Fibroblast of lung (primary cell): Measurements from ENCODE around the gene L3MBTL4. TPM values are rescaled to one million over a fixed set of nuclear protein-coding genes. Genes with fewer than 3 reads are reported as not detected.
"Not testable (repeated sequence)": the region's sequence is repeated elsewhere in the genome, so short reads cannot be mapped to it uniquely, and the experiment has no call there.

Source experiments
- DNase-seq, 2 donors: peaks; one replicate each; pipeline versions ENCODE4 v3.0.0 to v3.0.0-alpha.2; 2010; ENCODE audit warnings: low read depth in 2 of 2
- H2AFZ ChIP-seq: 2 replicates; pipeline ENCODE4 v1.5.1; 2012; ENCODE audit warnings: low read length, control low read depth, inconsistent platforms
- H3K27ac ChIP-seq: 2 replicates; pipeline ENCODE4 v1.5.1; 2011; ENCODE audit warnings: low read length, control low read depth; ENCODE audit not compliant: insufficient read depth
- H3K27me3 ChIP-seq: 2 replicates; pipeline ENCODE4 v1.5.1; 2011; ENCODE audit warnings: mild to moderate bottlenecking, low read length; ENCODE audit not compliant: control insufficient read depth, insufficient read depth
- H3K36me3 ChIP-seq: 2 replicates; pipeline ENCODE4 v1.5.1; 2011; ENCODE audit warnings: low read length; ENCODE audit not compliant: control insufficient read depth, insufficient read depth
- H3K4me1 ChIP-seq: 2 replicates; pipeline ENCODE4 v1.5.1; 2011; ENCODE audit warnings: low read length; ENCODE audit not compliant: control insufficient read depth, insufficient read depth; ENCODE audit errors: extremely low read depth
- H3K4me2 ChIP-seq: 2 replicates; pipeline ENCODE4 v1.5.1; 2011; ENCODE audit warnings: low read length, control low read depth; ENCODE audit not compliant: insufficient read depth; ENCODE audit errors: extremely low read depth
- H3K4me3 ChIP-seq, 4 experiments: fragments of 200-600 bp in 1 of 4; sonication (generic) in 1 of 4; replicated peaks in 1 of 4; 2 replicates each; pipeline ENCODE4 v1.5.1; 2011 to 2016; ENCODE audit warnings: low read length in 4 of 4, low read depth in 3 of 4, mild to moderate bottlenecking in 3 of 4, control low read depth in 2 of 4, inconsistent platforms in 1 of 4, mixed read lengths in 1 of 4; ENCODE audit not compliant: insufficient read depth in 1 of 4; ENCODE audit errors: control extremely low read depth in 1 of 4
- H3K79me2 ChIP-seq: 2 replicates; pipeline ENCODE4 v1.5.1; 2012; ENCODE audit warnings: mild to moderate bottlenecking, low read length, inconsistent platforms; ENCODE audit not compliant: control insufficient read depth, insufficient read depth
- H3K9ac ChIP-seq: 2 replicates; pipeline ENCODE4 v1.5.1; 2011; ENCODE audit warnings: mild to moderate bottlenecking, low read length, control low read depth; ENCODE audit not compliant: insufficient read depth
- H3K9me3 ChIP-seq: 2 replicates; pipeline ENCODE4 v1.5.1; 2012; ENCODE audit warnings: low read depth, low read length; ENCODE audit not compliant: control insufficient read depth, insufficient read depth
- H4K20me1 ChIP-seq: 2 replicates; pipeline ENCODE4 v1.5.1; 2011; ENCODE audit warnings: low read length; ENCODE audit not compliant: control insufficient read depth, insufficient read depth; ENCODE audit errors: extremely low read depth
- CTCF ChIP-seq, 2 donors: IDR thresholded peaks in 1 of 2; conservative IDR thresholded peaks in 1 of 2; 1 replicate in 1 of 2; 2 replicates in 1 of 2; pipeline ENCODE4 v1.5.1; 2011 to 2012; ENCODE audit warnings: low read length in 2 of 2, control low read depth in 1 of 2, inconsistent platforms in 1 of 2, low read depth in 1 of 2, mild to moderate bottlenecking in 1 of 2
- EZH2 ChIP-seq: IDR thresholded peaks from 2 replicates; pipeline ENCODE4 v1.5.1; 2012; ENCODE audit warnings: low read length, control low read depth, mild to moderate bottlenecking; ENCODE audit errors: missing control alignments
- polyA plus RNA-seq, 2 donors: library from polyadenylated mRNA; depleted of rRNA in 1 of 2; stranded (reverse) in 1 of 2; unstranded in 1 of 2; fragments of >200 nt; gene quantifications; 2 replicates each; pipeline ENCODE4 v1.2.1, GENCODE V29; 2011 to 2012; ENCODE audit warnings: missing spikeins in 1 of 2
- total RNA-seq: library from RNA; depleted of rRNA; stranded (reverse); fragments of >200 nt; gene quantifications from 2 replicates; pipeline ENCODE4 v1.2.1, GENCODE V29; 2014

The L3MBTL4 gene
- total and polyA plus RNA-seq, 2 donors (not counting 1 experiment from before 2014, with no cell fraction given) = 0.06 to 0.33 TPM

- no peaks in the 10 kb centered on the region for H4K20me1 ChIP-seq
- H2AFZ ChIP-seq = no peak overlapping the region
- TF ChIP-seq CTCF (conservative IDR thresholded peaks at IDR 0.05 in 1 of 2, IDR thresholded peaks at IDR 0.05 in 1 of 2; ENCODE audit: low read depth in 1 of 2, low read length in 2 of 2) (no peak), EZH2 (no peak)
- no peak overlapping the region for H3K9ac ChIP-seq
- no peak for DNase-seq
- H3K27ac ChIP-seq = no peak overlapping the region
- H3K4me1 ChIP-seq = no peaks in the 10 kb centered on the region
- no peak overlapping the region for H3K4me3 ChIP-seq
- H3K79me2 ChIP-seq = no peaks in the 10 kb centered on the region
- no peaks in the 10 kb centered on the region for H3K9me3 ChIP-seq
- H3K4me2 ChIP-seq = no peak overlapping the region
- H3K27me3 ChIP-seq = no peaks in the 10 kb centered on the region
- H3K36me3 ChIP-seq = no peaks in the 10 kb centered on the region
Measured at GRCh38 chr18:6266212-6266611, 148.5 kb downstream of the L3MBTL4 start.

GRCh38 chr18:6261938-6262337, 152.8 kb downstream of the L3MBTL4 start:
- H3K4me1 ChIP-seq = no peaks in the 10 kb centered on the region
- H3K79me2 ChIP-seq = no peaks in the 10 kb centered on the region
- no peaks in the 10 kb centered on the region for H4K20me1 ChIP-seq
- no peak overlapping the region for H2AFZ ChIP-seq
- H3K27me3 ChIP-seq = no peaks in the 10 kb centered on the region
- H3K9me3 ChIP-seq = no peaks in the 10 kb centered on the region
- no peak overlapping the region for H3K9ac ChIP-seq
- H3K4me2 ChIP-seq = no peak overlapping the region
- H3K27ac ChIP-seq = no peak overlapping the region
- no peaks in the 10 kb centered on the region for H3K36me3 ChIP-seq
- TF ChIP-seq CTCF (conservative IDR thresholded peaks at IDR 0.05 in 1 of 2, IDR thresholded peaks at IDR 0.05 in 1 of 2; ENCODE audit: low read depth in 1 of 2, low read length in 2 of 2) = no peak
- no peak for TF ChIP-seq EZH2
- no peak overlapping the region for H3K4me3 ChIP-seq
- no peak for DNase-seq

GRCh38 chr18:6259324-6259723, 155.4 kb downstream of the L3MBTL4 start:
- not testable (repeated sequence) for H3K4me1 ChIP-seq, H3K9me3 ChIP-seq, H3K27ac ChIP-seq, H3K4me2 ChIP-seq, H2AFZ ChIP-seq, DNase-seq, H3K4me3 ChIP-seq, H4K20me1 ChIP-seq, H3K9ac ChIP-seq, H3K79me2 ChIP-seq, H3K27me3 ChIP-seq, H3K36me3 ChIP-seq

- H3K4me1 ChIP-seq = no peaks in the 10 kb centered on the region
- H3K79me2 ChIP-seq = no peaks in the 10 kb centered on the region
- DNase-seq = no peak
- H3K9me3 ChIP-seq = no peaks in the 10 kb centered on the region
- no peak overlapping the region for H3K27ac ChIP-seq
- TF ChIP-seq CTCF (conservative IDR thresholded peaks at IDR 0.05 in 1 of 2, IDR thresholded peaks at IDR 0.05 in 1 of 2; ENCODE audit: low read depth in 1 of 2, low read length in 2 of 2) (no peak), EZH2 (no peak)
- H3K9ac ChIP-seq = no peak overlapping the region
- H3K4me3 ChIP-seq = no peak overlapping the region
- H3K4me2 ChIP-seq = no peak overlapping the region
- no peaks in the 10 kb centered on the region for H3K36me3 ChIP-seq
- no peaks in the 10 kb centered on the region for H4K20me1 ChIP-seq
- H2AFZ ChIP-seq = no peak overlapping the region
- no peaks in the 10 kb centered on the region for H3K27me3 ChIP-seq
Measured at GRCh38 chr18:6257950-6258349, 156.8 kb downstream of the L3MBTL4 start.
